ENCODE measurements around the gene ZCCHC14.
"Not testable (repeated sequence)": the region's sequence is repeated elsewhere in the genome, so short reads cannot be mapped to it uniquely, and the experiment has no call there.

ZCCHC14 gene

DNA sequence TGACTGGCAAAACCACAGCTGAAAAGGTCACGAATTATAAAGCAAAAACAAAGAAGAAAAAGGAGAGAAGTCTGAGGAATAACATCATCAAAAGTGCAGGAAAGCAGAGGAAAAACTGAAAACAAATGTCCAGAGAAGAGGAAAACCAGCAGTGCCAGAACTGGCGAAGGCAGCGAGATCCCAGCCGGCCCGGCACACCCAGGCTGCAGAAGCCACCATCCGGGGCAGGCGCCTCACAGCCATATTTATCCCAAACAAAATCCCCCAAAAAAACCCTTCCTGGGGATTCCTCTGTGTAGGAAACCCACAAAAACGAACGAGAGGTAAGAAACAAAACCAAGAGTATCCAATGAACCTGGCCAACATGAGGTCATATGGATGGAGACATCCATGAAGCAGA lies 10.6 kb downstream of the ZCCHC14 start:
- Histone ChIP-seq H2AFZ (ENCODE audit: low read depth, low read length, severe bottlenecking) (no peak overlapping the region), H3K9ac (ENCODE audit: low read length) (no peak overlapping the region), H3K36me3 (ENCODE audit: low read length) (no peaks in the 10 kb centered on the region), H3K9me2 (replicated peaks; ENCODE audit: insufficient read depth, low read length) (no peaks in the 10 kb centered on the region), H3K27ac (ENCODE audit: low read depth, low read length) (no peak overlapping the region), H3K79me2 (ENCODE audit: insufficient read depth, low read length) (no peaks in the 10 kb centered on the region), H3F3A (ENCODE audit: insufficient read depth) (no peaks in the 10 kb centered on the region), H3K4me2 (ENCODE audit: low read depth, low read length, poor library complexity, severe bottlenecking) (no peak overlapping the region), H4K20me1 (ENCODE audit: low read depth, low read length) (no peaks in the 10 kb centered on the region), H3K27me3 (ENCODE audit: low read length) (no peaks in the 10 kb centered on the region), H3K4me3 (ENCODE audit: insufficient read depth, low read length, poor library complexity, severe bottlenecking) (no peak overlapping the region), H3K9me3 (ENCODE audit: insufficient read depth, low read length) (no peaks in the 10 kb centered on the region)
- TF ChIP-seq EZH2phosphoT487 (conservative IDR thresholded peaks at IDR 0.05; ENCODE audit: low read length): no peak
- TF ChIP-seq, protein P1, sequence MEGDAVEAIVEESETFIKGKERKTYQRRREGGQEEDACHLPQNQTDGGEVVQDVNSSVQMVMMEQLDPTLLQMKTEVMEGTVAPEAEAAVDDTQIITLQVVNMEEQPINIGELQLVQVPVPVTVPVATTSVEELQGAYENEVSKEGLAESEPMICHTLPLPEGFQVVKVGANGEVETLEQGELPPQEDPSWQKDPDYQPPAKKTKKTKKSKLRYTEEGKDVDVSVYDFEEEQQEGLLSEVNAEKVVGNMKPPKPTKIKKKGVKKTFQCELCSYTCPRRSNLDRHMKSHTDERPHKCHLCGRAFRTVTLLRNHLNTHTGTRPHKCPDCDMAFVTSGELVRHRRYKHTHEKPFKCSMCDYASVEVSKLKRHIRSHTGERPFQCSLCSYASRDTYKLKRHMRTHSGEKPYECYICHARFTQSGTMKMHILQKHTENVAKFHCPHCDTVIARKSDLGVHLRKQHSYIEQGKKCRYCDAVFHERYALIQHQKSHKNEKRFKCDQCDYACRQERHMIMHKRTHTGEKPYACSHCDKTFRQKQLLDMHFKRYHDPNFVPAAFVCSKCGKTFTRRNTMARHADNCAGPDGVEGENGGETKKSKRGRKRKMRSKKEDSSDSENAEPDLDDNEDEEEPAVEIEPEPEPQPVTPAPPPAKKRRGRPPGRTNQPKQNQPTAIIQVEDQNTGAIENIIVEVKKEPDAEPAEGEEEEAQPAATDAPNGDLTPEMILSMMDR (IDR thresholded peaks at IDR 0.05; ENCODE audit: insufficient read depth, low read length, poor library complexity, severe bottlenecking): no peak

DNA sequence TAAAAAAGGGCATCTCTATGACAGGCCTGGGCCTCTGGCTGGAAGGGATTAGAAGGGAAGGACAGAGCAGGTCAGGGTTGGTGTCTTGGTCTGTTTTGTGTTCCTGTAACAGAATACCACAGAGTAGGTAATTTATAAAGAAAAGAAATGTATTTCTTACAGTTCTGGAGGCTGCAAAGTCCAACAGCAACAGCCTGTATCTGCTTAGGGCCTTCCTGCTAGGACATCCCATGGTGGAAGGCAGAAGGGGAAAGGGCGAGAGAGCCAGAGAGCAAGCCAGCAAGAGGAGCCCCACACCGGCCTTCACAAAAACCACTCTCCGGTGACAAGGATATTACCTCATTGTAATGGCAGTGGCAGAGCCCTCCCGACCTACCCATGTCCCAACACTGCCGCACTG lies 11.1 kb downstream of the ZCCHC14 start:
- H3K9ac ChIP-seq (ENCODE audit: low read length); H3K9me3 ChIP-seq (ENCODE audit: insufficient read depth, low read length); H4K20me1 ChIP-seq (ENCODE audit: low read depth, low read length); H3K27me3 ChIP-seq (ENCODE audit: low read length); H3K36me3 ChIP-seq (ENCODE audit: low read length); H3K4me3 ChIP-seq (ENCODE audit: insufficient read depth, low read length, poor library complexity, severe bottlenecking); H3K9me2 ChIP-seq (replicated peaks; ENCODE audit: insufficient read depth, low read length); H2AFZ ChIP-seq (ENCODE audit: low read depth, low read length, severe bottlenecking); H3K79me2 ChIP-seq (ENCODE audit: insufficient read depth, low read length); H3F3A ChIP-seq (ENCODE audit: insufficient read depth); H3K27ac ChIP-seq (ENCODE audit: low read depth, low read length); H3K4me2 ChIP-seq (ENCODE audit: low read depth, low read length, poor library complexity, severe bottlenecking): not testable (repeated sequence)

DNA sequence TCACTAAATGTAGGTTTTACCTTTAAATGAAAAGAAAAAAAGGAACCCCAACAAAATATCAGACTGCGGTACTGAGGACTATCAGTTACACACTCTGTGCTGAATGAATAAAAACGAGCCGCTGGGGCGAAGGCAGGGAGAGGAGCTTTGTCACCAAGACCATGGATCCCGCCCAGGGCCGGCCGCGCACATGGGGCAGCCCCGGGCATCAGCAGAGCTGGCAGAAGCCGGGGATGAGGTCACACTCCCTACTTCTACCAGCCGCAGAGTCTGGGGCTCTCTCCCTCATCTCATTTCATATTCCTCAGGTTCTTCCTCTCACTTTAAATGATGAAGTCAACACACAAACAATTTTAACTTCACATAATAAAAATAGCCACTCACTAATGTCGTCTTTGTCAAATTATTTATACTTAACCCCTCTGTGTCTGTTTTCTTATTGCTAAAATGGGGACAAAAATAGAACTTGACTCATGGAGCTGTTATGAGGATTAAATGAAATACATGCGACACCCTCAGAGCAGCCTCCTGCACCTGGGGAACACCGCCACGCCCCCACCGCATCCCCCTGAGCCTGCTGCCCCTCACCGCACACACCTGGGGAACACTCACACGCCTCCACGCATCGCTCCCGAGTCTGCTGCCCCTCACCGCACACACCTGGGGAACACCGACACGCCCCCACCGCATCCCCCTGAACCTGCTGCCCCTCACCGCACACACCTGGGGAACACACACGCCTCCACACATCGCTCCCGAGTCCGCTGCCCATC lies 15.4 kb downstream of the ZCCHC14 start:
- not testable (repeated sequence) for H2AFZ ChIP-seq (ENCODE audit: low read depth, low read length, severe bottlenecking); H3K9me3 ChIP-seq (ENCODE audit: insufficient read depth, low read length); H3K4me3 ChIP-seq (ENCODE audit: insufficient read depth, low read length, poor library complexity, severe bottlenecking); H3K36me3 ChIP-seq (ENCODE audit: low read length); H3K9me2 ChIP-seq (replicated peaks; ENCODE audit: insufficient read depth, low read length); H3F3A ChIP-seq (ENCODE audit: insufficient read depth); H3K27me3 ChIP-seq (ENCODE audit: low read length); H3K9ac ChIP-seq (ENCODE audit: low read length); H4K20me1 ChIP-seq (ENCODE audit: low read depth, low read length); H3K79me2 ChIP-seq (ENCODE audit: insufficient read depth, low read length); H3K27ac ChIP-seq (ENCODE audit: low read depth, low read length); H3K4me2 ChIP-seq (ENCODE audit: low read depth, low read length, poor library complexity, severe bottlenecking)

DNA sequence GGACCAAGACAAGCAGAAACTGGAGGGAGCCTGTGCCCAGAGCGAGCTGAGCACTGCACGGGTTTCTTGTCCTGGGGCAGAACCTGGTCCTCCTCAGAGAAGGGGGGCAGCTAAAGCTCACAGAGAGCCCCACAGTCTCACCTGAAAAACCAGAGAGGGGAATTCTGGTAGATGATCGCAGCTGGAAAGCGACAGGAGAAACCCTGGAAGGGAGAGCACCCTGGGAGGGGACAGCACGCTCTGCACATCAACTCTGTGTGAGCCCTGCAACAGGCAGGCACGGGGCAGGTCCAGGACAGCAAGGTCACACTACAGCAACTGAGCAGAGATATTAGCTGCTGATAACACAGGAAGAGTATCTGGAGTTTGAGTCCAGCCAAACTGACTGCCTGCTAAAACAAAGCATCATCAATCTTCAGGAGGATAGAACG lies 18.2 kb downstream of the ZCCHC14 start:
- H4K20me1 ChIP-seq (ENCODE audit: low read depth, low read length): no peaks in the 10 kb centered on the region
- no peak overlapping the region for H3K4me3 ChIP-seq (ENCODE audit: insufficient read depth, low read length, poor library complexity, severe bottlenecking)
- no peak for TF ChIP-seq EZH2phosphoT487 (conservative IDR thresholded peaks at IDR 0.05; ENCODE audit: low read length)
- TF ChIP-seq, protein P1 (IDR thresholded peaks at IDR 0.05; ENCODE audit: insufficient read depth, low read length, poor library complexity, severe bottlenecking): no peak
- H3K27me3 ChIP-seq (ENCODE audit: low read length): no peaks in the 10 kb centered on the region
- no peak overlapping the region for H2AFZ ChIP-seq (ENCODE audit: low read depth, low read length, severe bottlenecking)
- H3K9ac ChIP-seq (ENCODE audit: low read length): no peak overlapping the region
- H3K4me2 ChIP-seq (ENCODE audit: low read depth, low read length, poor library complexity, severe bottlenecking): no peak overlapping the region
- no peaks in the 10 kb centered on the region for H3K9me3 ChIP-seq (ENCODE audit: insufficient read depth, low read length)
- no peaks in the 10 kb centered on the region for H3K79me2 ChIP-seq (ENCODE audit: insufficient read depth, low read length)
- H3K27ac ChIP-seq (ENCODE audit: low read depth, low read length): no peak overlapping the region
- H3K36me3 ChIP-seq (ENCODE audit: low read length): no peaks in the 10 kb centered on the region
- no peaks in the 10 kb centered on the region for H3K9me2 ChIP-seq (replicated peaks; ENCODE audit: insufficient read depth, low read length)
- H3F3A ChIP-seq (ENCODE audit: insufficient read depth): no peaks in the 10 kb centered on the region
